GM19025 (cell line): Measurements from ENCODE around the gene KRT222.

Source experiments
- ATAC-seq: cut with Tn5 transposase; IDR thresholded peaks from one replicate; pipeline ENCODE4 v1.9.1; 2021; ENCODE audit warnings: mild to moderate bottlenecking, low read depth, moderate library complexity; ENCODE audit not compliant: unreplicated experiment

Gene KRT222

DNA sequence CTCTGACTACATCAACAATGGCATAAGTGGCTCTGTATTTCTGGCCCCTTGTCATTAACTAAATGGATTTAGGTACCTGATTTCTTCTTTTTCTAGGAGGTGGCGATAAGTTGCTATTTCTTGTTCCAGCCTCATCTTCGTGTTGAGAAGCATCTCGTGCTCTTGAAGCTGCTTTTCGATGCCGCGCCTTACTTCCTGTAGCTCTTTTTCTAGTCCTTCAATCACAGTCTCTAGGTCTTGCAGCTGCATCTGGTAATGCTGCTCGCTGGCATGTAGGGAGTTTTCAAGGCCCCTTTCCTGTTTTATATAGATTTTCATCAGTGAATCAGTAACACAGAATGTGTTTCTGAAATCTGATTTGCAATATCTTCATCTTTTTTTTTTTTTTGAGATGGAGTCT lies 5.1 kb downstream of the KRT222 start:
- no peak for ATAC-seq

DNA sequence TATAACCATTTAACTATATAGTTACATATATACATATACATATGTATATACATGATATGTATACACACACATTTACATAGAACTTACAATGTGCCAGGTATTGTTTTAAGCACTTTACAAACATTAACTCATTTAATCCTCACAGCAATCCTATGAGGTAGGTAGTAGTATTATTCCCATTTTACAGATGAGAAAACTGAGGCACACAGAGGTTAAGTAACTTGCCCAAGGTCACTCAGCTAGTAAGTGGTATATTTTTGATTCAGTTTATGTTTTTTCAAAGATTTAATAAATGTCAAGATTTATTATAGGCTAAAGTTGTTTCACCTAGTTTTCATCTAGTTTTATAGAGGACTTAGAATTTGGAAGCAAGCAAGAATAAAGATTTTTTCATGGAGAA lies 6.6 kb downstream of the KRT222 start:
- no peak for ATAC-seq

DNA sequence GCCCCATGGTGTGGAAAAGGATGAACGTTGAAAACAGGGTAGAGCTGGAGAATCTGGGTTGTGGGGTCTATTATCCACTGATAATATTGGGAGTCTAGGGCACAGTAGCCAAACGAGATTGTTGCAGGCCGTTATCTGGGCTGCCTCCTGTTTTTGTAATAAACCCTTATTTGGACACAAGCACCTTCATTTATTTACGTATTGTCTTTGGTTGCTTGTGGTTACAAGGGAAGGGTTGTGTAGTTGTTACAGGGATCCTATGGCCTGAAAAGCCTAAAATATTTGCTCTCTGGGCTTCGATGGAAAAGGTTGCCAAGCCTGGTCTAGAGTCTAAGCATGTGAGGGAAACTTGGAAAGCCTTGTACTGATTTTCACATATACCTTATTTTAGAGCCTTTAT lies 13.0 kb downstream of the KRT222 start:
- ATAC-seq = no peak

DNA sequence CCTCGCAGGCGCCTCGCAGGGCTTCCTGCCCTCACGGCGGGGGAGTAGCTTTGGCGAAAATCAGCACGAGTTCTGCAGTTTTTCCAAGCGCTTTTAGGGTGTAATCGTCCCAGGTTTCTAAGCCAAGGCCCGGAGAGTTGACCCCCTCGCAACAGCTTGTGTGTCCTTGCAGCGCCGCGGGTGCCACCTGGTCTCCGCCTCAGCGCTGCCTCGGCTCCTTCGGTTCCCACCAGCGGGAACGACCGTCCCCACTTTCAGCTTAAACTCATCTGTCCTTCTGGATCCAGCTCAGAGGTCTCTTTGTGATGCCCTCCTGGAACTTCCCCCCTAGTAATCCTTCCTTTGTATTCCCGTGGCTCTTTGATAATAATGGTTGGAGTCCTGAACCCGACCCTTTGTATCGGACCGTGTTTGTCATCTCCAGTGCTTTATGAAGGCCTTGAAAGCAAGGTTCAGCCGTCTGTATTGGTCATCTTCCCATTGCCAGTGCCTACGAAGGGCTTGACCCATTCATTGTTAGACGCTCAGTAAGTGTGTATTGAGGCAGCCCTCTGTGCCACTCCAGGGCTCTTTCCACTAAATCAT lies 16.5 kb downstream of the KRT222 start:
- ATAC-seq = peak; percentile 23

DNA sequence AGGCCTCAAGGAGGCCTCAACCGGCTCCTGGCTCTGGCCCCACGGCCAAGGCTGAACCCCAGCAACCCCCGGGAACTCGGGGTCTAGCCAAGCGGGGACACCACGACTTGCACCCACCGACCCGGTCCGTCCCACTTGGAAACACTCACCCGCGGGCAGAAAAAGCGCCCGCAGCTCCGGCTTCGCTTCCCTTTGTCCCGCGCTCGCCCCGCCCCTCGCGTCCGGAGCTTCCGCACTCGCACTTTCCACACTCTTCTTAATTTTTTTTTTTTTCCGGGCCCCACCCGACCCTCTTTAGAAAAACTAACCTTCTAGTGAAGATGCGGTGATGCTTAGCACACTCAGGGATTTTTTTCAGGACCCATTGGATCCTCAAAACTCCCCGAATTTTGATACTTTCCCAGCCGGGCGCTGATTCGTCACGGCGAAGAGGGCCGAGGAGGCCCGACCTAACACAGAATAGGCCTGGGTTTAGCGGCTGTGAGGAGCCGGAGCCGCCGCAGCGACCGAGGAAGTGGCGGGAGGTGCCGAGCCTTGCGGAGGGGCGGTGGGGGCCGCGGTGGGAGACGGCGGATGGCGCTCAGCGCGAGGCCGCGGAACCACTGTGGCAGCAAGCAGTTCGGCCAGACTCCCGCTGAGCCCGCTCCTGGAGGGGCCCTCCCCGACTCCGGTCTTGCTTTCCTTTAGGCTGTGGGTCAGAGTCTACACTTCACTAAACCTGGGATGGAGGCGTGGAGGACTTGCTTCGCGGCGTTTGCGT lies 17.2 kb downstream of the KRT222 start, which contains the start of gene SMARCE1:
Gene SMARCE1, minus strand, starts transcription at position 195 of the 760 bp plus-strand sequence. CDS start 2,016 bp downstream, outside the sequence.
- ATAC-seq = peak; percentile 59

DNA sequence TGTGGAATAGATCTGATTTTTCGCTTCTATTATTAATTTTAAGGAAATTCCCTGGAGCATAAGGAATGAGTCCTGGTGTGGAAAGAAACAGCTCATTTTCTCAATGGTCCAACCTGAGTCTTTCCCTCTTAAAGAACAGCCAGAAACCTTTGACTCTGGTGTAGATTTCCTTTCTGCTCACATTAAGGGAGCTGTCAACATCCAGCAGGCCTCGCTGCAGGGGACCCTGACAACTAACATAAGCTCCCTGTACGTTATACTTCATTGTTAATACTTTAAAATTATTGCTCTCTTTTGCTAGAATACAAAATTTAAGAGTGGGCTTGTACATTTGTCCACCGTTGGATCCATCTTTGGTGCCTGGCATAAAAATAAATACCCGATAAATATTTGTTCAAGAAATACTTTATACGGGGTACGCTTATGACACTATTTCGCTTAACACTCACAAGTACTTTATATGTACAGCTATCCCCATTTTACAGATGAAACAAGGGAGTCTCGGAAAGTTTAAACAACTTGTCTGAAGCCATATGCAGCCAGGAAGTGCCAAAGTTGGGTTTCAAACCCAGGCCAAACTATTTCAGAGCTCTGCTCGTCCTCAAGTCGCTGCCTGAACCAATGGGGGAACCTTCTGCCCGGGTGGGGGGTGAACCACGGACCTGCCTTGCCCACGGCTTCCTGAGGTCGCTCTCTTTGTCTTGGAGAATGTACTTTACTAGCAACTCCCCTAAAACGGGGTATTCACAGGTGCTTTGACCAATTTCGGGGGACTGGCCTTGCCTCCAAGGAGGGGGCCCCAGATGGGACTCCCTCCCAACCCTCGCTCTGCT lies 18.0 kb downstream of the KRT222 start:
- ATAC-seq = peak; percentile 37

DNA sequence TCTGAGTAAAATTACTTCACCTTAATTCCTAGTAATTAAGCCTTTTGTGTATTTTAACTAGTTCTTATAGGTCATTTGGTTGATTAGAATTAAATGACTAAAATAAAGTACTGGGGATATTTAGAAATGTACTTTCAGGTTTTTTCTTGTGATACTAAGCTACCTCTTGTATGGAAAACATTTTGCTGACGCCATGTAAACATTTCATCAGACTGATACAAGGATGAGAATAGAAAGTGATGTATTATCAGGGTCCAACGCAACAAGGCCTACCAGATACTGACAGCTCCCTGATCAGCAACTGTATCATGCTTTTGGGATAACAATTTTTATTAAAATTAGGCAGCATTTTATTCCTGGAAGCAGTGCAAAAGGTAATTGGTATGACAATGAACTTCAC lies 19.0 kb downstream of the KRT222 start:
- ATAC-seq = no peak

DNA sequence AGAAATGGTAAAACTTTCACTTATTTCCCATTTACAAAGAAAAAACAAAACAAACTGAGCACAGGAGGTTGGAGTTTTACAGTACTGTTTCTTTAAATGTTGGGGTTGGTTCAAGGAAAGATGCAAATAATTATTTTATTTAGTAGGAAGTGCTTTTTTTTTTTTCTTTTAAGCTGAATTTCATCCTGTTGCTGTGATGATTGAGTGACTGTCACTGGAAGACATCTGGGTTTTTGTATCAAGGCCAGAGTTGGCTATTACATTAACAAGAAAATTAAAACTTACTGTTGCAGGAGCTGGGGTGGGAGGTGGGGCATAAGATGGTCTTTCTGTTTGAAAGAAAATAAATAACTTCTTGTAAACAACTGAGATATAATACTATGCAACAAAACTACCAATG lies 19.7 kb downstream of the KRT222 start:
- no peak for ATAC-seq

DNA sequence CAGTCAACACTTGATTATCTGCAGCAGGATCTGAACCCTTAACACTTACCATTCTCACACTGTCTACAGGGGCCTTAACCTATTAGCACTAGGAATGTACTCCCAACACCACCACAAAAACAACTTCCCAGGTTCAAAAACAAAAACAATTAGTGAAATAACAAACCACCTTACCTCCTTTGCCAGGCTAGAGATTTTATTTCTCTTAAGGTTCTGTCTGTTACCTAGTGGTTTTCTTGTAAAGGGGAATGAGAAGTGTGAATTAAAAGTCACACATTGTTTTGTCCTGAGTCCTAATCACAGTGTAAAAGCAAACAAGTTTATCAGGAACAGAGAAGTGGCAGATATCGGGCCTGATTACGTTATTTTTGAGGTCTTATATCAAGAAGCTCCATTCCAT lies 27.0 kb downstream of the KRT222 start:
- no peak for ATAC-seq

DNA sequence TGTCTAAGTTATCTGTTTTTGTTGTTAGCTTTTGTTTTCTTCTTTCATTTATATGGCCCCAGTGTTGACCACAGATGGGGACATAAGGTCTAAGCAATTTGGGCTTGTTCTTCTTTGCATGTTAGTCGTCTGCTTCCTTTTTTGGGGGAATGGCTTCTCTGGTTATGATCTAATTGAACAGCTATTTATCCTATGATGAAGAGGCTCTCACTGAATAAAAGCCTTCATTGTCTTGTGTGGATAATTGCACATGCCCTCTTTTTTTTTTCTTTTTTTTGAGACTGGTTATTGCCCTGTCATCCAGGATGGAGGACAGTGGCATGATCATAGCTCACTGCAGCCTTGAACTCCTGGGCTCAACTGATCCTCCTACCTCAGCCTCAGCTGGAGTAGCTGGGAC lies 31.1 kb downstream of the KRT222 start:
- ATAC-seq = no peak

DNA sequence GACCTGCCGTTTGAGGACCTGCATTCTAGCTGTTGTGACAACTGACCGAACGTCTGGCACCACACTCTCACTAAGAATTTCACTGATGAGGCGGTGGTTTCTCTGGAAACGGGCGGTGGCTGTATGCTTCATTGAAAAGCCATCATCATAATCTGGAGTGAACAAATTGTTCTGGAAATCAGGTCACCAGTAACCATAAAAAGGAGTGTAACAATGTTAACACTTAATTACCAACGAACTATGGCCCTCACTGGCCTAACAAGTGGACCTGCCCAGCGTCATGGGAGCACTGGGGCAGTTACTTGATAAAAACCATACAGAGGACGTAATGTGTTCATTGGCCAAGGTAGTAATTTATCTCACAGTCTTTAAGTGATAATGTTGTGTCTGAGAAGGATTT lies 32.8 kb downstream of the KRT222 start:
- ATAC-seq = no peak

DNA sequence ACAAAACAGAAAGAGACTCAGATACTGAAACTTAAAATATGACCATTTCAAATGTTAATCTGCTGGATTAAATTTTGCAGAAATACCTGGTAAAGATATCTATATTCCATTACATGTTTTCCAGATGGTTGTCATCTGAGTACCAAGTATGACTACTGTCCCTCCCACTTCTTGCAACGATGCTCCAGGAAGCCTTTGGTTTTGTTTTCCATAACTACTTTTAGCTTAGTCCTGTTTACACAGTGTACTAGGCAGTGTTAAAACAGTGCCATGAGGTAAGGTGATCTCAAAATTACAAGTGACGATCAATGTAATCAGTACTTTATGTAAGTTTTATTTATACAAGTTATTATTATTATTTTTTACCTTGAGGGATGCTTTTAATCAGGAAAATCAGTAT lies 35.1 kb downstream of the KRT222 start:
- no peak for ATAC-seq

DNA sequence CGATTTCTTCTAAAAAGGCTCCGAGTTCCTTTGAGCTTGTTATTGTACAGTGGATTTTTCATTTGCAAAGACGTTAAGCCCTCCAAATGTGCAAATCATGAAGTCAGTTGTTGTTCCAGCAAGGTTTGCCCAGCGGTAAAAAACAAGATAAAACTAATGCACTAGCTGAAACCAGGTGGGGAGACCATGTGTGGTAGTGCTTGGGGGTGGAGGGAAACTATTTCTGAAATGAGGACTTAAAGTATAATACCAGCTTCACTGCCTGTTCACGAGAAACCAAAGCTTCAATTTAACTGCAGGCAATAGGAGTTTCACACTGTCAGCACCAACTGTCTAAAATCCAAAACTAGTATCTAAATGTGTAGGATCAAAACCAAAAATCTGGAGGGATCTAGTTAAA lies 39.7 kb downstream of the KRT222 start:
- no peak for ATAC-seq

DNA sequence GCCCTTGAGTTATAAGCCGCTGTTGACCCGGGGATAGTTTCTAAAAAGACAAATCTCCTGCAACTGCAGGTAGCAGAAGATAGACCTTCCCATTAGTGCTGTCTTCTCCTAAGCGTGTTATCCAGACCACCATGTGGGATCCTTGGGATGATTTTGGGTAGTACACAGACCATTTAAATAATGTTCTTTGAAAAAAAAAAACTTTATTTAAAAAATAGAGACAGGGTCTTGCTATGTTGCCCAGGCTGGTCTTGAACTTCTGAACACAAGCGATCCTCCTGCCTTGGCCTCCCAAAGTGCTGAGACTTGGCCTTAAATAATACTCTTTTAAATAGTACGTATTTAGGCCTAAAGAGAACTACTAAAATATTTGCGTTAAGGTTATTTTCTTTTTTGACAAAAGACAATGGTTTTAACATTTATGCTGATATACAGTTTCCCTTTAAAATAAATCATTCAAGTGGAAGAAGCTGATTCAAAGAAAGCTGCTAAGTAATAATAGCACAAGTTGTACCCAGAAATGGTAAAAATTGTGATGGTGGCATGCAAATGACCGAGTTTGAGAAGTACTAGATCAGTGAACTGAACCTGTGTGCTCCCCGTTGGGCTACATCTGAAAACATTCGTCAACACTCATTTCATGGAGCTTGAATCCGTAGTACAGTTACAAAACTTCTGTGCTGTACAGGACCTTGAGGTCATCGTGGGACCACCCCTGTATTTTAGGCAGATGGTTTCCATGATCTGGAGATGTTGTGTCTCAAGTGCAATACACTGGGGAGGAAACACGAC lies 41.4 kb downstream of the KRT222 start:
- ATAC-seq = no peak

DNA sequence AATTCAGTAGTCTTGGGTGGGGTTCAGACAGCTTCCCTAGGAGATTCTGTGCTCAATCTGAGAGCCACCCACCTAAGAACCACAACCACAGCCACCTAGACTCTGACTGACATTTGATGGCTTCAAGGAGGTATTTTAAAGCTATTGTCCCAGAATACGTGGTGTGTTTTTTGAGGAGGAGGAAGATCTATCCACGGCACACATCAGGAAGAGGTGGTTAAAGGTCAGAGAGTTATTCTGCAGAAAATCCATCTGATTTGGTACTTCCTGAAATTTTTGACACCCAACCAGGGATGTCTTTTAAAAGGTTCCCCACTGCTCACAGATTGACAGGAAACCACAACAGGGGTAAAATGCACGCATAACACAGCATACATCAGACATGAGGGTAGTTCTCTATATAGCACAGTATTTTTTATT lies 42.5 kb downstream of the KRT222 start:
- no peak for ATAC-seq

DNA sequence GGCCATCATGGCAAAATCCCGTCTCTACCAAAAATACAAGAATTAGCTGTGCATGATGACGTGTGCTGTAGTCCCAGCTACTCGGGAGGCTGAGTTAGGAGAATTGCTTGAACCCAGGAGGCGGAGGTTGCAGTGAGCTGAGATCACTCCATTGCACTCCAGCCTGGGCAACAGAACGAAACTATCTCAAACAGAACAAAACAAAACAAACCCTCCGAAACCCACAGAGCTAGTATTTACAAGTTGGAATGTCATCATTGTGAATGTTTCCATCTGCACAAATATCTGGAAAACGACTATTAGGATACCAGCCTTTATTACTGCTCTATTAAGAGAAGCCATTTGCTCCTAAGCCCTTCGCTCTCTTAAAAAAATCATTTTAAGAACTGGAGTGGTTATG lies 43.4 kb downstream of the KRT222 start:
- no peak for ATAC-seq

DNA sequence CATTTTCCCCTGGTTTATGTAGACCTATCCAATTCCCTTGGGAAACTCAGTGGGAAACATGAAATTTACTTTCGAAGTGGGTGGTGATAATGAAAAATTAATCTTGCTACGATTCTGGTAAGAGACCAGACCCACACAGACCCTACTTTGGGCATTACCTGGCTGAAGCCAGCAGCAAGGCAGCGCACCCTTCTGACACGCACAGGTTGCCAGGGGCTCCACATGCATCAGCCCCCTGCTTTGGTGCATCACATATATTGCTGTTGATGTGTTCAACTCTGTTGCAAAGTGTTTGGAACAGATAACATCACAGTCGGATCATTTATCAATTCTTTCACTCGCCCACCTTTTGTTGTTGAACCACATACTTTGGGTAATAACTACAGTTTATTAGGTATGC lies 44.0 kb downstream of the KRT222 start:
- ATAC-seq = no peak

DNA sequence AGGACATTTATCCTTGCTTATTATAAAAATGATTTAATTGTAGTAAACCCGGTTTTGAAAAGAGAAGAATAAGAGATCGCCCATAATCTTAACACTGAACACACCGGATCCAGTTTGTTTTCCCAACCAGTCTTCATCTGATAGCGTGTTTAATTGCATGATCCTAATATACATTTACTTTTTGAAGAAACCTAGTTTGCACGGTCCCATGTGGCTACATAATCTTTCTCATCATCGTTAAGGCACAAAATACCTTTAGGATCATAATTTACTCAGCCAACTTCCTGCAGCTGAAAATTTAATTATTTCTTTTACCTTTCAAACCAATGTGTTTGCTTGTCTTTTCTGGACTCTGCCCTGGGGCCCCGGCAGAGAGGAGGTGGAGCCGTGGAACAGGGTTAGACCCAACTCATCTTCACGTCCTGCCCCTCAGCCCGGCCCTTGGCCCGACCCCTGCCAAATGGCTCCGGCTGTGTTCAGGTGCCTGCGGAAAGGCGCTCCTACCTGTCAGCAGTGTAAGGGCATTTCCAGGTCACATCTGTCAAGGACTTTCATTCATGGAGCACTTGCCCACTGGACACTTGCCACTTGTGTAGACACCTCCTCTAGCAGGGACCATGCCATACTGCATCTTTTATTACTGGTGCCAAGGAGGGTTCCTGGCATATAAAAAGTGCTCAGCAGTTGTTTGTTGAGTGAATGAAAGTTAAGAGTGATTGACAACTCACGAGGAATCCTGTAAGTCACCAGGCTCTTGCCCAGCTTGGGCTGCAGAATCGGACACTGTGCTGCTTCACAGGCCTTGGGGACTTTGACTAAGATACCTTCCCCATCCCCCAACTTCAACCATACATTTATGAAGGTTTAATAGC lies 46.0 kb downstream of the KRT222 start:
- ATAC-seq = no peak

DNA sequence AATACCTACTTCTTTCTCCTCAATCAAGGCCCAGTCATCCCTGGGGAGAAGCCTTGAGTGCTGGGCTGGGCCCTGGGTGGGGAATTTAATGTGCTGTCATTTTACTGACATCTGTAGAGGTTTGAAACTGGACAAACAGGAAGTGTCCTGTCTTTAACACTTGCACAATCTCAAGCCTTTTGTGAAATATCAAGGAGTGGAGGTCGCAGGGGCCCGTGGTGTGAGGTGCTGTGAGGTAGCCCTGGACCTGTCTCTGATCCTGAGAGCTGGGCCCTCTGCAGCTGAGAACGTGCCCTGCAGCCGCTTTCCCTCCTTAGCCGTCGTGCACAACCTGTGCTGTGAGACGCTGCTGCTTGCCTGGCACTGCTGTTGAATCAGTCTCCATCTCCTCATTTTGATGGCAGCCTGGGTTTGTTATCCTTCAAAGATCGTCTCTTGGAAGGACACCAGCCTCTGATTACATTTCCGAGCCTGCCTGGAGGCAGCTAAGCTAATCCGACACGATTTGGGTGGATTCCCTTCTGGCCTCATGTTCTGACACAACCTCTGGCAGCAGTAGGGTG lies 47.2 kb downstream of the KRT222 start:
- no peak for ATAC-seq
